Sigmoid colon (tissue), 7 donors: ENCODE measurements around the gene LCAT. TPM values are rescaled to one million over a fixed set of nuclear protein-coding genes. Genes with fewer than 3 reads are reported as not detected.
"Not testable (repeated sequence)": the region's sequence is repeated elsewhere in the genome, so short reads cannot be mapped to it uniquely, and the experiment has no call there.

Experiments used
- DNase-seq: peaks from one replicate; pipeline ENCODE4 v3.0.0-alpha.2; 2019
- H3K27ac ChIP-seq, 4 donors: fragments of 200-600 bp; sonication (generic); one replicate each; pipeline ENCODE4 v1.5.1; 2016 to 2019; ENCODE audit warnings: mild to moderate bottlenecking in 1 of 4
- H3K27me3 ChIP-seq, 3 donors: fragments of 200-600 bp; sonication (generic); one replicate each; pipeline ENCODE4 v1.5.1; 2019; ENCODE audit warnings: mild to moderate bottlenecking in 1 of 3
- H3K36me3 ChIP-seq, 4 donors: fragments of 200-600 bp; sonication (generic); one replicate each; pipeline ENCODE4 v1.5.1; 2016 to 2019
- H3K4me1 ChIP-seq, 4 donors: fragments of 200-600 bp; sonication (generic); one replicate each; pipeline ENCODE4 v1.5.1; 2017 to 2019
- H3K4me3 ChIP-seq, 4 donors: fragments of 200-600 bp; sonication (generic); one replicate each; pipeline ENCODE4 v1.5.1; 2017 to 2019; ENCODE audit warnings: mild to moderate bottlenecking in 2 of 4, moderate library complexity in 1 of 4
- H3K9me3 ChIP-seq, 4 donors: fragments of 200-600 bp in 3 of 4; sonication (generic) in 3 of 4; one replicate each; pipeline versions ENCODE4 v1.5.1 to v1.6.1; 2013 to 2019
- CTCF ChIP-seq, 4 experiments: fragments of 450-650 bp in 3 of 4; fragments of 200-600 bp in 1 of 4; IDR thresholded peaks; one replicate each; pipeline ENCODE4 v1.5.1; 2016 to 2019; ENCODE audit warnings: antibody characterized with exemption in 4 of 4, mild to moderate bottlenecking in 3 of 4, moderate library complexity in 2 of 4
- EP300 ChIP-seq, 4 donors: sonication (generic); formaldehyde crosslinking; IDR thresholded peaks; one replicate each; pipeline ENCODE4 v1.6.1; 2017; ENCODE audit warnings: antibody characterized with exemption in 4 of 4
- POLR2A ChIP-seq, 2 donors: fragments of 450-650 bp; IDR thresholded peaks; one replicate each; pipeline ENCODE4 v1.6.1; 2016; ENCODE audit warnings: antibody characterized with exemption in 2 of 2, mild to moderate bottlenecking in 2 of 2, moderate library complexity in 2 of 2
- POLR2AphosphoS5 ChIP-seq, 4 donors: sonication (generic); formaldehyde crosslinking; IDR thresholded peaks; one replicate each; pipeline ENCODE4 v1.6.1; 2017; ENCODE audit warnings: antibody characterized with exemption in 4 of 4
- WGBS, 2 donors: extraction: QIAGEN DNeasy Blood & Tissue Kit; methylation state at CpG; one replicate each; pipeline ENCODE4 v1.1.7; 2013; 5-methylcytosine and 5-hydroxymethylcytosine counted together
- intact Hi-C: fragments of 100-400 bp; cut with DNase I; formaldehyde crosslinking; loops from one replicate; pipeline ENCODE4 v1.15.1; 2023
- polyA plus RNA-seq, 3 donors: library from polyadenylated mRNA; stranded (reverse); fragments of 200-250 nt; gene quantifications; one replicate each; pipeline ENCODE4 v1.2.3, GENCODE V29; 2013
- total RNA-seq, 4 donors: library from RNA; depleted of rRNA; stranded (reverse); fragments of >200 nt; gene quantifications; one replicate each; pipeline ENCODE4 v1.1.0, GENCODE V29; 2016
- donor health status: healthy with polysubstance abuse.
- donor health status: Bipolar disorder and iron deficiency.
- donor health status: healthy.

Gene LCAT
- total and polyA plus RNA-seq, 7 donors = 0.60 to 31.0 (median 10.4) TPM

GRCh38 chr16:67917140-67917851 is 26.6 kb downstream of the LCAT start:
- no peak for DNase-seq

GRCh38 chr16:67915831-67916723 is 27.8 kb downstream of the LCAT start:
- Histone ChIP-seq H3K36me3 (peaks cover 0 to 37% (median 2%) of the 10 kb centered on the region in 4 donors), H3K27ac (peak overlapping the region in 2 of 4 donors; percentile 73)
- 73 to 85% methylated on average over 7 of the region's 7 CpGs for WGBS, 2 donors

More at GRCh38 chr16:67917140-67917851, 26.6 kb downstream of the LCAT start:
- H3K27ac ChIP-seq = peak overlapping the region; percentile 41 to 75 (median 73)
- H3K36me3 ChIP-seq = peaks cover 0 to 24% (median 1%) of the 10 kb centered on the region in 4 donors
- 80 to 85% methylated on average over 6 of the region's 6 CpGs for WGBS, 2 donors
- TF ChIP-seq CTCF (IDR thresholded peaks at IDR 0.05) (no peak), POLR2AphosphoS5 (IDR thresholded peaks at IDR 0.05) (no peak), EP300 (IDR thresholded peaks at IDR 0.05) (no peak), POLR2A (IDR thresholded peaks at IDR 0.05) (no peak)
- H3K27me3 ChIP-seq = no peaks in the 10 kb centered on the region
- H3K4me3 ChIP-seq = no peak overlapping the region
- intact Hi-C loops = no loop called here
- no peaks in the 10 kb centered on the region for H3K9me3 ChIP-seq
- H3K4me1 ChIP-seq = peaks cover 0 to 43% (median 32%) of the 10 kb centered on the region in 4 donors

GRCh38 chr16:67915496-67915769 is 28.5 kb downstream of the LCAT start:
- not testable (repeated sequence) for H3K27ac ChIP-seq
- peaks cover 0 to 43% (median 7%) of the 10 kb centered on the region in 4 donors for H3K36me3 ChIP-seq

More at GRCh38 chr16:67915831-67916723, 27.8 kb downstream of the LCAT start:
- TF ChIP-seq POLR2A (IDR thresholded peaks at IDR 0.05) = no peak
- no peak for TF ChIP-seq EP300 (IDR thresholded peaks at IDR 0.05)
- TF ChIP-seq CTCF (IDR thresholded peaks at IDR 0.05) = no peak
- no peak for TF ChIP-seq POLR2AphosphoS5 (IDR thresholded peaks at IDR 0.05)
- no peak overlapping the region for H3K4me3 ChIP-seq
- H3K9me3 ChIP-seq = no peaks in the 10 kb centered on the region
- intact Hi-C loops = no loop called here
- H3K27me3 ChIP-seq = no peaks in the 10 kb centered on the region
- H3K4me1 ChIP-seq = peaks cover 0 to 43% (median 33%) of the 10 kb centered on the region in 4 donors
- no peak for DNase-seq

DNA sequence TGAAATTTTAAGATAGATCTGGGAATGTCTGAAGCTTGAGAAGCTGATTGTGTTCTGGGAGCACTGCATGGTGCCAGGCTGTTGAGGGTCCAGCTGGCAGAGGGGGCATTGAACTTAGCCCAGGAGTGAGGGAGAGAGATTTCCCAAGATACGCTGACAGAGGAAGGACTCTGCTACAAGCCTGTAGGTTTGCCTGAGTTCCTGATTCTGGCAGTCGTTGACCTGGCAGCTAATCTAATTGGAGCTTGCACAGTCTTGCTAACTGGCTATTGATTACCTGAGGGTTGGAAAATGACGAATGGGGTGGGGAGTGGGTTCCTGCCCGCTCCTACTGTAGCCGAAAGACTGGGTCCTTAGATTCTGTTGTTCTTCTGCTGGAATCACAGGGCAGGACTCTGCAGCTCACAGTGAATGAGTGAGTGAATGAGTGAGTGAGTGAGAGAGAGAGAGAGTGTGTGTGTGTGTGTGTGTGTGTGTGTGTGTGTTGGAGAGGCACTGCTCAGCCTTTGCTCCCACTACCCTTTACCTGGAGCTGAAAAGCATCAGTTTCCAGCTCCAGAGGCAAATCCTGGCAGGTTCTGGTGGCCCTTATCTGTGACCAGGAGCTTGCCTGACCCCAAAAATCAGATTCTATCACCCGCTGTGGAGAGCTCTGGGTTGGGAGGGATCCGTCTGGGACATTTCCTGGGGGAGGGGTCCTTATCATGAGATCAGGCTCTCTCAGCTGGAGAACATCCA is 29.0 kb downstream of the LCAT start:
- WGBS, 2 donors = 83 to 86% methylated on average over 7 of the region's 7 CpGs
- H3K27ac ChIP-seq = no peak overlapping the region
- no peaks in the 10 kb centered on the region for H3K27me3 ChIP-seq
- no peak overlapping the region for H3K4me3 ChIP-seq
- H3K36me3 ChIP-seq = peaks cover 0 to 48% (median 9%) of the 10 kb centered on the region in 4 donors
- TF ChIP-seq POLR2A (IDR thresholded peaks at IDR 0.05) (no peak), POLR2AphosphoS5 (IDR thresholded peaks at IDR 0.05) (no peak), EP300 (IDR thresholded peaks at IDR 0.05) (no peak), CTCF (IDR thresholded peaks at IDR 0.05) (no peak)
- no peaks in the 10 kb centered on the region for H3K9me3 ChIP-seq
- DNase-seq = no peak
- intact Hi-C loops = no loop called here
- H3K4me1 ChIP-seq = peaks cover 0 to 43% (median 30%) of the 10 kb centered on the region in 4 donors

More at GRCh38 chr16:67915496-67915769, 28.5 kb downstream of the LCAT start:
- 83 to 84% methylated on average over 2 of the region's 2 CpGs for WGBS, 2 donors
- H3K4me3 ChIP-seq, H3K27me3 ChIP-seq, DNase-seq, intact Hi-C loops, H3K9me3 ChIP-seq: not testable (repeated sequence)
- H3K4me1 ChIP-seq = peaks cover 0 to 45% (median 33%) of the 10 kb centered on the region in 4 donors
